Gastroesophageal sphincter (tissue), 3 donors: ENCODE measurements around the gene CCDC27.

Source experiments
- CTCF ChIP-seq, 4 experiments: fragments of 200-600 bp in 2 of 4; fragments of 450-650 bp in 2 of 4; sonication (generic) in 1 of 4; IDR thresholded peaks; one replicate each; pipeline ENCODE4 v1.5.1; 2017 to 2019; ENCODE audit warnings: antibody characterized with exemption in 4 of 4, mild to moderate bottlenecking in 2 of 4, moderate library complexity in 2 of 4
- POLR2A ChIP-seq, 2 donors: fragments of 450-650 bp; IDR thresholded peaks; one replicate each; pipeline ENCODE4 v1.6.1; 2017; ENCODE audit warnings: antibody characterized with exemption in 2 of 2, mild to moderate bottlenecking in 2 of 2, moderate library complexity in 1 of 2

DNA sequence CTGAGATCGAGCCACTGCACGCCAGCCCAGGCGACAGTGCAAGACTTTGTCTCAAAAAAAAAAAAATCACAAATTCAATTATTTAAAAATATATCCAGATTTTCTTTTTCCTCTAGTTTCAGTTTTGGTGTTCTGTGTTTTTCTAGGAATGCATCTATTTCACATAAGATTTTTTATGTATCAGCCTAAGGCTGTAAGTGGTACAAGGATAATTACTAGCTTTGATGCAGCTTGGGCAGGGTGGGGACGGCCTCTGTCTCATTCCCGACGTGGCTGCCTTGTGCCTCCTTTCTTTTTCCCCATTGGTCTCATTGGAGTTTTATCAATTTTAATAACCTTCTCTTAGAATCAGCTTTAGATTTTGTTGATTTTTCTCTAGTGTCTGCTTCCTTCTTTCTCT is 6.9 kb downstream of the CCDC27 start:
- TF ChIP-seq POLR2A (IDR thresholded peaks at IDR 0.05) (no peak), CTCF (IDR thresholded peaks at IDR 0.05) (no peak)
